K562 (cell line): ENCODE measurements around the gene RNF223. TPM values are rescaled to one million over a fixed set of nuclear protein-coding genes. Genes with fewer than 3 reads are reported as not detected.

Experiments
- CBX1 ChIP-seq: sonication (generic); IDR thresholded peaks from 2 replicates; pipeline ENCODE4 v1.6.1; 2016; ENCODE audit warnings: antibody characterized with exemption, low read depth, mild to moderate bottlenecking
- CTCF ChIP-seq, 3 experiments: IDR thresholded peaks in 2 of 3; conservative IDR thresholded peaks in 1 of 3; 2 replicates each; pipeline ENCODE4 v1.5.1; 2011 to 2012; ENCODE audit warnings: low read length in 3 of 3, mild to moderate bottlenecking in 3 of 3, control low read depth in 2 of 3, improper control_type of control experiment in 1 of 3, inconsistent platforms in 1 of 3, low read depth in 1 of 3, mixed read lengths in 1 of 3, moderate library complexity in 1 of 3; ENCODE audit not compliant: insufficient read depth in 2 of 3
- DPF2 ChIP-seq: fragments of 450-650 bp; IDR thresholded peaks from 2 replicates; pipeline ENCODE4 v1.6.1; 2016
- ESRRA ChIP-seq: fragments of 450-650 bp; IDR thresholded peaks from 2 replicates; pipeline ENCODE4 v1.6.1; 2014; ENCODE audit warnings: low read depth, mild to moderate bottlenecking, moderate library complexity, borderline replicate concordance
- FOXJ2 ChIP-seq: fragments of 200-800 bp; sonication (Bioruptor generic); IDR thresholded peaks from 2 replicates; pipeline ENCODE4 v1.6.1; 2016; ENCODE audit warnings: missing genetic modification characterization, missing compliant biosample characterization
- GTF2A2 ChIP-seq: IDR thresholded peaks from 2 replicates; pipeline ENCODE4 v1.6.1; 2016; ENCODE audit warnings: mild to moderate bottlenecking, missing genetic modification characterization, missing compliant biosample characterization
- GTF2F1 ChIP-seq: IDR thresholded peaks from 2 replicates; pipeline ENCODE4 v1.6.1; 2011; ENCODE audit warnings: low read depth, low read length, improper control_type of control experiment
- HDAC6 ChIP-seq: IDR thresholded peaks from 2 replicates; pipeline ENCODE4 v1.6.1; 2012; ENCODE audit warnings: low read depth, mild to moderate bottlenecking, control low read depth, inconsistent platforms, low read length, moderate library complexity
- JUN ChIP-seq, 2 experiments: sonication (generic) in 1 of 2; formaldehyde crosslinking in 1 of 2; IDR thresholded peaks; 2 replicates each; pipeline versions ENCODE4 v1.6.1 to v1.8.0; 2012 to 2022; ENCODE audit warnings: borderline replicate concordance in 2 of 2, mild to moderate bottlenecking in 2 of 2, improper control_type of control experiment in 1 of 2, low read depth in 1 of 2, low read length in 1 of 2, missing genetic modification reagents in 1 of 2
- MNT ChIP-seq, 2 experiments: fragments of 450-650 bp; conservative IDR thresholded peaks; 2 replicates each; pipeline ENCODE4 v1.6.1; 2017; ENCODE audit warnings: mild to moderate bottlenecking in 2 of 2, moderate library complexity in 2 of 2
- MTA1 ChIP-seq: fragments of 450-650 bp; IDR thresholded peaks from 2 replicates; pipeline ENCODE4 v1.6.1; 2017; ENCODE audit warnings: borderline replicate concordance
- RFX5 ChIP-seq: IDR thresholded peaks from 2 replicates; pipeline ENCODE4 v1.6.1; 2011; ENCODE audit warnings: low read depth, mild to moderate bottlenecking, improper control_type of control experiment, low read length
- SMAD1 ChIP-seq: fragments of 150-350 bp; IDR thresholded peaks from 2 replicates; pipeline ENCODE4 v1.6.1; 2014; ENCODE audit warnings: low read length, low read depth; ENCODE audit not compliant: partially characterized antibody
- SOX6 ChIP-seq: fragments of 450-650 bp; IDR thresholded peaks from 2 replicates; pipeline ENCODE4 v1.6.1; 2014; ENCODE audit warnings: mild to moderate bottlenecking
- SRSF3 ChIP-seq: fragments of 200-400 bp; formaldehyde crosslinking; IDR thresholded peaks from 2 replicates; pipeline ENCODE4 v1.6.1; 2016; ENCODE audit warnings: mild to moderate bottlenecking, low read length, moderate library complexity; ENCODE audit not compliant: insufficient read depth
- THAP12 ChIP-seq: fragments of 250-450 bp; sonication (Bioruptor Pico); IDR thresholded peaks from 2 replicates; pipeline ENCODE4 v1.9.0; 2021; ENCODE audit warnings: mild to moderate bottlenecking, inconsistent platforms
- ZBTB7A ChIP-seq: IDR thresholded peaks from 2 replicates; pipeline ENCODE4 v1.6.1; 2011; ENCODE audit warnings: low read depth, mild to moderate bottlenecking, low read length, moderate library complexity, borderline replicate concordance; ENCODE audit not compliant: control insufficient read depth
- ZKSCAN8 ChIP-seq: fragments of 200-800 bp; sonication (Bioruptor generic); IDR thresholded peaks from 2 replicates; pipeline ENCODE4 v1.6.1; 2016; ENCODE audit warnings: missing genetic modification characterization, missing compliant biosample characterization
- ZNF224 ChIP-seq: sonication (generic); formaldehyde crosslinking; IDR thresholded peaks from 2 replicates; pipeline ENCODE4 v1.8.0; 2022; ENCODE audit warnings: mild to moderate bottlenecking, missing genetic modification reagents
- ZNF263 ChIP-seq: sonication (generic); formaldehyde crosslinking; IDR thresholded peaks from 2 replicates; pipeline ENCODE4 v1.8.0; 2022; ENCODE audit warnings: mild to moderate bottlenecking, missing genetic modification reagents, borderline replicate concordance
- polyA plus RNA-seq, 8 experiments: library from polyadenylated mRNA; depleted of rRNA in 4 of 8; stranded (reverse) in 5 of 8; unstranded in 3 of 8; fragments of >200 nt; fragmentation: Nextera tagmentation in 2 of 8; fragmentation: Illumina TruSeq in 1 of 8; extraction: Ambion mirVana in 2 of 8; extraction: Trizol in 1 of 8; gene quantifications; 2 replicates each; pipeline versions ENCODE4 v1.2.1 to v1.2.3, GENCODE V29; 2011 to 2014; ENCODE audit warnings: inconsistent platforms in 1 of 8, missing spikeins in 1 of 8
- total RNA-seq, 7 experiments: library from RNA; depleted of rRNA in 6 of 7; stranded (reverse); fragments of >200 nt in 6 of 7; fragmentation: Illumina TruSeq in 2 of 7; extraction: Trizol in 2 of 7; gene quantifications; 2 replicates each; pipeline versions ENCODE4 v1.2.1 to v1.2.3, GENCODE V29; 2011 to 2021; ENCODE audit warnings: low replicate concordance in 1 of 7

RNF223 gene
- total and polyA plus RNA-seq, 9 of the 15 experiments (the other 6 are each of a cell fraction or from before 2014, with no cell fraction given) = 0.04 to 0.32 TPM; not detected in 7

GRCh38 chr1:1069711-1070676, 4.1 kb downstream of the RNF223 start (continued):
- no peak for TF ChIP-seq CTCF (IDR thresholded peaks at IDR 0.05 in 2 of 3, conservative IDR thresholded peaks at IDR 0.05 in 1 of 3; ENCODE audit: insufficient read depth in 2 of 3, low read depth in 1 of 3, low read length in 3 of 3)
- no peak for TF ChIP-seq HDAC6
- no peak for TF ChIP-seq GTF2F1
- TF ChIP-seq SOX6 = no peak
- no peak for TF ChIP-seq ZNF224 (CRISPR knock-in tag)
- TF ChIP-seq MTA1 = no peak
- TF ChIP-seq JUN (IDR thresholded peaks at IDR 0.05; ENCODE audit: borderline replicate concordance, low read depth, low read length) = no peak
- TF ChIP-seq JUN (CRISPR knock-in tag; IDR thresholded peaks at IDR 0.05; ENCODE audit: borderline replicate concordance) = no peak
- no peak for TF ChIP-seq ZKSCAN8 (CRISPR knock-in tag)
- no peak for TF ChIP-seq FOXJ2 (tag)
- TF ChIP-seq ZBTB7A = no peak; the same call in 1 of the 2 replicates
- TF ChIP-seq DPF2 = no peak
- no peak for TF ChIP-seq GTF2A2 (tag)
- TF ChIP-seq ESRRA = no peak
- no peak for TF ChIP-seq THAP12
- TF ChIP-seq ZNF263 = 0 out of 2 replicates have a peak, but pooled peaks have one; percentile 33
- no peak for TF ChIP-seq SRSF3
- TF ChIP-seq SMAD1 = no peak
- TF ChIP-seq CBX1 = no peak
- TF ChIP-seq RFX5 = no peak
- TF ChIP-seq MNT (conservative IDR thresholded peaks at IDR 0.05) = peak; percentile 24 to 43; a peak in 1 of 4 replicates
